Measurements from ENCODE around the gene ZSCAN18. TPM values are rescaled to one million over a fixed set of nuclear protein-coding genes. Genes with fewer than 3 reads are reported as not detected.
"Not testable (repeated sequence)": the region's sequence is repeated elsewhere in the genome, so short reads cannot be mapped to it uniquely, and the experiment has no call there.

ZSCAN18 gene
- 39.6 TPM for polyA plus RNA-seq (2013, experiment 1 of 2)
- 34.0 TPM for polyA plus RNA-seq (2013, experiment 2 of 2)

GRCh38 chr19:58097781-58098681 lies at the start of gene ZSCAN18:
Gene ZSCAN18 (minus strand): TSS chr19:58098231. CDS start chr19:58090267, 7,964 bp downstream.
- H3K4me3 ChIP-seq (ENCODE audit: extremely low read depth, insufficient read depth, low read length, poor library complexity, severe bottlenecking) = peak within 1 kb of the TSS; percentile 78
- H3K9me3 ChIP-seq (ENCODE audit: control insufficient read depth, low read length) = peaks cover 63% of the 10 kb centered on the region
- H3K4me1 ChIP-seq (ENCODE audit: control insufficient read depth, insufficient read depth, low read length, poor library complexity, severe bottlenecking) = no peaks in the 10 kb centered on the region
- WGBS, 2 experiments (ENCODE audit: insufficient coverage in 2 of 2) = 1 to 3% methylated on average over 59 to 65 of the region's 67 CpGs
- peaks cover 3% of the 10 kb centered on the region for H3K36me3 ChIP-seq (ENCODE audit: control insufficient read depth, insufficient read depth, low read length)
- peak within 1 kb of the TSS; percentile 100 for H3K27ac ChIP-seq (ENCODE audit: low read depth, low read length, severe bottlenecking)

GRCh38 chr19:58147475-58147874 lies 49.4 kb upstream of the ZSCAN18 start:
- 95% methylated on average over 10 of the region's 28 CpGs; no CpG with 5 or more reads in 1 of the 2 experiments for WGBS, 2 experiments (ENCODE audit: insufficient coverage in 2 of 2)
- not testable (repeated sequence) for H3K4me3 ChIP-seq (ENCODE audit: extremely low read depth, insufficient read depth, low read length, poor library complexity, severe bottlenecking); H3K36me3 ChIP-seq (ENCODE audit: control insufficient read depth, insufficient read depth, low read length); H3K27ac ChIP-seq (ENCODE audit: low read depth, low read length, severe bottlenecking); H3K4me1 ChIP-seq (ENCODE audit: control insufficient read depth, insufficient read depth, low read length, poor library complexity, severe bottlenecking)
- H3K9me3 ChIP-seq (ENCODE audit: control insufficient read depth, low read length) = peaks cover 43% of the 10 kb centered on the region

GRCh38 chr19:58145849-58146248 lies 47.8 kb upstream of the ZSCAN18 start:
- WGBS, 2 experiments (ENCODE audit: insufficient coverage in 2 of 2) = 97 to 100% methylated on average over 1 to 2 of the region's 3 CpGs
- peaks cover 58% of the 10 kb centered on the region for H3K9me3 ChIP-seq (ENCODE audit: control insufficient read depth, low read length)
- H3K4me1 ChIP-seq (ENCODE audit: control insufficient read depth, insufficient read depth, low read length, poor library complexity, severe bottlenecking) = no peaks in the 10 kb centered on the region
- H3K36me3 ChIP-seq (ENCODE audit: control insufficient read depth, insufficient read depth, low read length) = peaks cover 22% of the 10 kb centered on the region
- H3K27ac ChIP-seq (ENCODE audit: low read depth, low read length, severe bottlenecking) = no peak overlapping the region
- no peak overlapping the region for H3K4me3 ChIP-seq (ENCODE audit: extremely low read depth, insufficient read depth, low read length, poor library complexity, severe bottlenecking)

- Histone ChIP-seq H3K4me3 (ENCODE audit: extremely low read depth, insufficient read depth, low read length, poor library complexity, severe bottlenecking) (no peak overlapping the region), H3K9me3 (ENCODE audit: control insufficient read depth, low read length) (peaks cover 87% of the 10 kb centered on the region), H3K4me1 (ENCODE audit: control insufficient read depth, insufficient read depth, low read length, poor library complexity, severe bottlenecking) (no peaks in the 10 kb centered on the region), H3K27ac (ENCODE audit: low read depth, low read length, severe bottlenecking) (no peak overlapping the region), H3K36me3 (ENCODE audit: control insufficient read depth, insufficient read depth, low read length) (peaks cover 76% of the 10 kb centered on the region)
- whole genome bisulfite sequencing, 2 experiments (ENCODE audit: insufficient coverage in 2 of 2) = no CpG with 5 or more reads among the region's 1 CpG
Observed at GRCh38 chr19:58134244-58134643, 36.2 kb upstream of the ZSCAN18 start.

GRCh38 chr19:58129284-58129683 lies 31.3 kb upstream of the ZSCAN18 start:
- WGBS, 2 experiments (ENCODE audit: insufficient coverage in 2 of 2) = no CpG with 5 or more reads among the region's 3 CpGs
- no peak overlapping the region for H3K27ac ChIP-seq (ENCODE audit: low read depth, low read length, severe bottlenecking)
- peaks cover 66% of the 10 kb centered on the region for H3K36me3 ChIP-seq (ENCODE audit: control insufficient read depth, insufficient read depth, low read length)
- peaks cover 97% of the 10 kb centered on the region for H3K9me3 ChIP-seq (ENCODE audit: control insufficient read depth, low read length)
- no peaks in the 10 kb centered on the region for H3K4me1 ChIP-seq (ENCODE audit: control insufficient read depth, insufficient read depth, low read length, poor library complexity, severe bottlenecking)
- H3K4me3 ChIP-seq (ENCODE audit: extremely low read depth, insufficient read depth, low read length, poor library complexity, severe bottlenecking) = no peak overlapping the region

- H3K4me1 ChIP-seq (ENCODE audit: control insufficient read depth, insufficient read depth, low read length, poor library complexity, severe bottlenecking) = no peaks in the 10 kb centered on the region
- peaks cover 96% of the 10 kb centered on the region for H3K9me3 ChIP-seq (ENCODE audit: control insufficient read depth, low read length)
- H3K36me3 ChIP-seq (ENCODE audit: control insufficient read depth, insufficient read depth, low read length) = peaks cover 55% of the 10 kb centered on the region
- no peak overlapping the region for H3K27ac ChIP-seq (ENCODE audit: low read depth, low read length, severe bottlenecking)
- no peak overlapping the region for H3K4me3 ChIP-seq (ENCODE audit: extremely low read depth, insufficient read depth, low read length, poor library complexity, severe bottlenecking)
- 96 to 97% methylated on average over 3 to 4 of the region's 12 CpGs for WGBS, 2 experiments (ENCODE audit: insufficient coverage in 2 of 2)
Observed at GRCh38 chr19:58128041-58128685, 30.1 kb upstream of the ZSCAN18 start.

GRCh38 chr19:58123354-58123753 lies 25.3 kb upstream of the ZSCAN18 start:
- Histone ChIP-seq H3K4me1 (ENCODE audit: control insufficient read depth, insufficient read depth, low read length, poor library complexity, severe bottlenecking) (no peaks in the 10 kb centered on the region), H3K27ac (ENCODE audit: low read depth, low read length, severe bottlenecking) (no peak overlapping the region), H3K36me3 (ENCODE audit: control insufficient read depth, insufficient read depth, low read length) (peaks cover 17% of the 10 kb centered on the region), H3K4me3 (ENCODE audit: extremely low read depth, insufficient read depth, low read length, poor library complexity, severe bottlenecking) (no peak overlapping the region), H3K9me3 (ENCODE audit: control insufficient read depth, low read length) (peaks cover 93% of the 10 kb centered on the region)
- WGBS, 2 experiments (ENCODE audit: insufficient coverage in 2 of 2) = 44 to 49% methylated on average over 3 to 4 of the region's 5 CpGs

- no peak overlapping the region for H3K27ac ChIP-seq (ENCODE audit: low read depth, low read length, severe bottlenecking)
- H3K4me3 ChIP-seq (ENCODE audit: extremely low read depth, insufficient read depth, low read length, poor library complexity, severe bottlenecking) = no peak overlapping the region
- peaks cover 86% of the 10 kb centered on the region for H3K9me3 ChIP-seq (ENCODE audit: control insufficient read depth, low read length)
- no peaks in the 10 kb centered on the region for H3K36me3 ChIP-seq (ENCODE audit: control insufficient read depth, insufficient read depth, low read length)
- 80 to 84% methylated on average over 3 to 4 of the region's 5 CpGs for WGBS, 2 experiments (ENCODE audit: insufficient coverage in 2 of 2)
- no peaks in the 10 kb centered on the region for H3K4me1 ChIP-seq (ENCODE audit: control insufficient read depth, insufficient read depth, low read length, poor library complexity, severe bottlenecking)
Observed at GRCh38 chr19:58118979-58119733, 21.1 kb upstream of the ZSCAN18 start.

- no peak overlapping the region for H3K4me3 ChIP-seq (ENCODE audit: extremely low read depth, insufficient read depth, low read length, poor library complexity, severe bottlenecking)
- H3K9me3 ChIP-seq (ENCODE audit: control insufficient read depth, low read length) = peaks cover 86% of the 10 kb centered on the region
- no peaks in the 10 kb centered on the region for H3K36me3 ChIP-seq (ENCODE audit: control insufficient read depth, insufficient read depth, low read length)
- no peaks in the 10 kb centered on the region for H3K4me1 ChIP-seq (ENCODE audit: control insufficient read depth, insufficient read depth, low read length, poor library complexity, severe bottlenecking)
- H3K27ac ChIP-seq (ENCODE audit: low read depth, low read length, severe bottlenecking) = no peak overlapping the region
- 86% methylated on average over 66 to 71 of the region's 77 CpGs for WGBS, 2 experiments (ENCODE audit: insufficient coverage in 2 of 2)
Observed at GRCh38 chr19:58117841-58118575, 20.0 kb upstream of the ZSCAN18 start.

GRCh38 chr19:58108546-58108817 lies 10.5 kb upstream of the ZSCAN18 start:
- Histone ChIP-seq H3K27ac (ENCODE audit: low read depth, low read length, severe bottlenecking) (no peak overlapping the region), H3K4me3 (ENCODE audit: extremely low read depth, insufficient read depth, low read length, poor library complexity, severe bottlenecking) (no peak overlapping the region), H3K4me1 (ENCODE audit: control insufficient read depth, insufficient read depth, low read length, poor library complexity, severe bottlenecking) (no peaks in the 10 kb centered on the region), H3K9me3 (ENCODE audit: control insufficient read depth, low read length) (peaks cover 70% of the 10 kb centered on the region), H3K36me3 (ENCODE audit: control insufficient read depth, insufficient read depth, low read length) (no peaks in the 10 kb centered on the region)
- 72 to 80% methylated on average over 2 of the region's 3 CpGs for whole genome bisulfite sequencing, 2 experiments (ENCODE audit: insufficient coverage in 2 of 2)

Data from mesodermal cell (in vitro differentiated cells).